GM18520 (cell line): ENCODE results near the gene SPOCK1.
"Not testable (repeated sequence)": the region's sequence is repeated elsewhere in the genome, so short reads cannot be mapped to it uniquely, and the experiment has no call there.

Experiments
- ATAC-seq: cut with Tn5 transposase; IDR thresholded peaks from one replicate; pipeline ENCODE4 v1.9.1; 2021; ENCODE audit not compliant: unreplicated experiment

SPOCK1 gene

DNA sequence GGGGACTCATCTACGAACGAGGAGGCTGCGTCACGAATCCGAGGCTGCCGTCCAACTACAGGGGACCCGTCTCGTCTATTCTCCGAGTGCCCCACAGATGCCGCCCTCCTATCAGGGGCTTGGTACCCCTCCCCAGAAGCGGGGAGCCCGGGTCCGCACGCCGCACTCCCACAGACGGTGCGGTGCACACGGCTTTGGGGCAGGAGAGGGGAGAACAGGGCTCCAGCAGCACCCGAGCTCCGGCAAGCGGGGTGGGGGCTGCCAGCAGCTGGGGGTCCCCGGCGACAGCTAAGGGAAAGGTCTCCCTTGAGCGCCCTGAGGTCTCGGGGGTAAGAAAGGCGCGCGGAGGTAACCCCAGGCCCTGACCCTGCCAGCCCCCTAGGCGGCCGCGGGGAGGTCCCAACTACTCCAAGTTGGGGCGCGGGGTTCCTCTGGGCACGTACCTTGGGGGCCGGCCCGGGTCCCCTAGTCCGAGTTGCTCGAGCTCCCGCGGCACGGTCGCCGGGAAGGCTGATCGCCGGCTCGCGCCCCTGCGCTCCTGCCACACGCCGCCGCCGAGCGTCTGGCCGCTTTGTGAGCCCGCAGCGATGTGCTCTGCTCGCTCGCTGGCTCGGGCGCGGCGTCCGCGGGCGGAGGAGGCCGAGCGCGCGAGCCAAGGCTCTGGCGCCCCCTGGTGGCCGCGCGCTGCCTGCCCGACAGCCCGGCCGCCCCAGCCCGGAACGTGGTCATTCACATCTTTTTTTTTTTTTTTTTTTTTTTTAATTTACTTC lies at the start of gene SPOCK1:
TSS of gene SPOCK1 (minus strand) at position 591 of the 770 bp plus-strand sequence.
- peak; percentile 87 for ATAC-seq

DNA sequence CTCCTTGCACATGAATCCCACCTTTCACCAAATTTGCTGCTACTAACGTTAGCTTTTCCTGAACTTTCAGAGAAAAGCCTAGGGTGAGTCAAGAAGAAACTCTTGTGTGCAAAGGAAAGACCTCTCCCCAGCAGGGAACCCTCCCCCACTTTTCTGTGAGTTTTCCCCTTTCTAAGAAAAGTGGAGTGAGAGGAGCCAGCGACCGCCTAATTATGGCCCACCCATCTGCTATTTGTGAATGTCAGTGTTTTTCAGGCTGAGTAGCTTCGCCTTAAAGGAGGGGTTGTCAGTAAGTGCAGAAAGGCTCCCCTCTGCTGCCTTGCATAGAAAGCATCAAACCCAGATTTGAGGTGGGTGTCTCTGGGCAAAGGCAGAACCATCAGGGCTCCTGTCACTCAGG lies 46.8 kb upstream of the SPOCK1 start:
- ATAC-seq = no peak

DNA sequence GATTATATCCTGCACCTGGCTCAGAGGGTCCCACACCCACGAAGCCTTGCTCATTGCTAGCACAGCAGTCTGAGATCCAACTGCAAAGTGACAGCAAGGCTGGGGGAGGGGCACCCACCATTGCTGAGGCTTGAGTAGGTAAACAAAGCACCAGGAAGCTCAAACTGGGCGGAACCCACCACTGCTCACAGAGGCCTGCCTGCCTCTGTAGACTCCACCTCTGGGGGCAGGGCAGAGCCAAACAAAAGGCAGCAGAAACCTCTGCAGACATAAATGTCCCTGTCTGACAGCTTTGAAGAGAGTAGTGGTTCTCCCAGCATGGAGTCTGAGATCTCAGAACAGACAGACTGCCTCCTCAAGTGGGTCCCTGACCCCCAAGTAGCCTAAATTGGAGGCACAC lies 36.3 kb upstream of the SPOCK1 start:
- ATAC-seq = not testable (repeated sequence)

DNA sequence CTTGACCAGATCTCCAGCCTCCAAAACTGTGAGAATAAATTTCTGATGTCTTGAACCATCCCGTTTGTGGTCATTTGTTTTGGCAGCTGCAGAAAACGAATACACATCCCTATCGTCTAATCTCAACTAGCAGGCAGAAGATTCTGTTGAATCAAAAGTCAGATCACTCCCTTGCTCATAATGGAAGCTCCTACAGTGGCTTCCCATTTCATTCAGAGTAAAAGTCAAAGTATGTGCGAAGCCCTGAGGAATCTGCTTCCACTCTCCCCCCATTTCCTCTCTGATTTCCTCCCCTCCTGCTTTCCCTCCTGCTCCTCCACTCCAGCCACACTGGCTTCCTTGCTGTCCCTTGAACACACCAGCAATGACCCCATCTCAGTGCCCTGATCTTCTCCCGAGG lies 34.8 kb upstream of the SPOCK1 start:
- ATAC-seq = no peak

DNA sequence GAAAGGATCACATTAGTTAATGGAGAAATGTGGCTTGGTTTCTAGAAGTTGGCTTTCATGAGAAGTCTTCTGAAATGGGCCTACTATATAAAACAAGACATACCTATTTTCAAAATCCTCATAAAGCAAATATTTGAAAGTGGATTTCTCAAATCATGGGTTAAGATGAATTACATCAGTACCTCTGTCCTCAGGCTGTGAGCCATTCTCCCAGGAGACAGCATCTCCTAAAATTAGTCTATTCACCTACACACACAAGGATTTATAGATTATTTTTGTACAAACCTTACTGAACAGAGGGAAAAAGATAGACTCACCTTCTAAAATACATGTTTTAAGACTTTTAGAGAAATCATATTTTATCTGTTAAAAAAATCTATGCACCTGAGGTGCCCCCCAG lies 32.1 kb upstream of the SPOCK1 start:
- ATAC-seq = no peak

DNA sequence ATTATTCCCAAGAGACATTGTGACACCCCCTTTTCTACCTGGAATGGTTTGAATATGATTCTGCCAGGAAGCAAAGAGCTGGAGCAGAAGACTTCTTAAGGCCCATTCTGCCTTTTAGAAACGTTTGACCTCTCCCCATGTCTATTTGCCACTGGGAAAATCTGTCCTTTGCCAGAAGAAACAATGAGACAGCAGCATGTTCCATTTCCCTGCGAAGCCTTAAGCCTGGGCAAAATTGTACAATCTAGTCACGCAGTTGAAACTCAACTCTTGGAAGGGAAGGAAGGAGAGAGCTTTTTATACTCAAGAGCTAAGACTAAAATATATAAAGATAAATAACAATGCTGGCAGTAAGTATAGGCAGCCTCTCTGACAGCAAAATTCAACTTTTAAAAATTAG lies 22.1 kb upstream of the SPOCK1 start:
- ATAC-seq = no peak

DNA sequence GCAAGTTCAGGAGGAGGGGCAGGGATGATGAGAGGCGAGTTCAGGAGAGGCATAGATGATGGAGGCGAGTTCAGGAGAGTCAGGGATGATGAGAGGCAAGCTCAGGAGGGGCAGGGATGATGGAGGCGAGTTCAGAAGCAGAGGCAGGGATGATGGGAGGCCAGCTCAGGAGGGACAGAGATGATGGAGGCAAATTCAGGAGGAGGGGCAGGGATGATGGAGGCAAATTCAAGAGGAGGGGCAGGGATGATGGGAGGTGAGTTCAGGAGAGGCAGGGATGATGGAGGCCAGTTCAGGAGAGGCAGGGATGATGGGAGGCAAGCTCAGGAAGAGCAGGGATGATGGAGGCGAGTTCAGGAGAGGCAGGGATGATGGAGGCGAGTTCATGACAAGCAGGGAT lies 17.8 kb upstream of the SPOCK1 start:
- ATAC-seq = no peak

DNA sequence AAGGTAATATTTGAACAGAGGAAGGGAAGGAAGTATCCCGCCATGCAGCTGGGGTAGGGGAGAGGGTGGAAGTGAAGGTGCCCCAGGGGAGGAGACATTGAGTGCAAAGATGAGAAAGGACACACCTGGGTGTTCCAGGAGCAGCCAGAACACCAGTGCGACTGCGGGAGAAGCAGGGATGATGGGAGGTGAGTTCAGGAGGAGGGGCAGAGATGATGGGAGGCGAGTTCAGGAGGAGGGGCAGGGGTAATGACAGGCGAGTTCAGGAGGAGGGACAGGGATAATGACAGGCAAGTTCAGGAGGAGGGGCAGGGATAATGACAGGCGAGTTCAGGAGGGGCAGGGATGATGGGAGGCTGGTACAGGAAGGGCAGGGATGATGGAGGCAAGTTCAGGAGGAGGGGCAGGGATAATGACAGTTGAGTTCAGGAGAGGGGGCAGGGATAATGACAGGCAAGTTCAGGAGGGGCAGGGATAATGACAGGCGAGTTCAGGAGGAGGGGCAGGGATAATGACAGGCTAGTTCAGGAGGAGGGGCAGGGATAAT lies 17.2 kb upstream of the SPOCK1 start:
- no peak for ATAC-seq

DNA sequence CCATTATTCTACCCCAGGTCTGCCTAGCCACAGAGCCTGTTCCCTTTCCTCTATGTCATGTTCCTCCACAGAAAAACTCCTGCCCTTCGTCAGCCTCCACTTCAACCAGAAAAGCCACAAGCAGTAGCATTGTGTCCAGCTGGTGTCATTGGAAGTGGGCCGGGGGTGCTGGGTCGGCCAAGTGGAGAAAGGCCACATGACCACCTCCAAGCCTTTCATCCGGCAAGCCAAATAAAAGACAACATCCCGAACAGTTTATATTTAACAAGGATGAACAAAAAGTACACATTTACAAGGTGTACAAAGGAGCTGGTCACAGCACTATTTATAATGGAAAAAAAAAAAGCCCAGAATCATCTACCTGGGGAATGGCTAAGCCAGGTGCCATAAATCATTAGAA lies 16.1 kb upstream of the SPOCK1 start:
- no peak for ATAC-seq

DNA sequence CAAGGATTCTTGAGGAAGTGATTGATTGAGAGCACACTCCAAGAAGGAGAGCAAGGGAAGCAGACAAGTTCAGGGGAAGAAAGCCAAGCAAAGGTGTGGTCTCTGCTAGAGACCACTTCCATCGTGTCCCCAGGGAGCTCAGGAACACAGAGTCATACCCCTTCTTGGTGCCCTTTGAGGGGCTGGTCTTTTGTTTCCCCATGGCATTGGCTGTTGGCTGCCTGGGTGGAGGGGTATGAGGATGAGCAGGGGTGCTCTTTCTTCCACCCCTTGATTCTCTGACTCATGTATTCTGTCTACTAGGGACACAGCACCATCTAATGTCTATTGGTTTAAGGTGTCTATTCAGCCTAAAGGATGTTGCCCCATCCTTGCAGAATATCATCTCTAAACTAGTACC lies 11.5 kb upstream of the SPOCK1 start:
- ATAC-seq = no peak

DNA sequence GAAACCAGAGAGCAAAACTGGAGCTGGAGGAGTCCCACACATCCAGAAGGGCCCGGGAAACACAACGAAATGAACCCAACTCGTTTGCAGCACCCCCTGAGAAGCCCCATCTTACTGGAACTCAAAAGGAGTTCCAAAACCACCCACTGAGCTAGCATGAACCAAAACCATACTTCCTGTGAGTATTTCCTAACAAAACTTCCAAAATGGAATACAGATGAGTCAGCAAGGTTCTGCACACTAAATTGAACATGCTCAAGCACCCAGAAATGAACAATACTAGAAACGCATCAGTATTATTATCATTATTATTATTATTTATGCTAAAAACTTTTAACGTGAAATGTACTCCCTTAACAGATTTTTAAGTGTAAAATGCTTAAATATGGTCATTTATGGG lies 8.0 kb upstream of the SPOCK1 start:
- ATAC-seq = no peak

DNA sequence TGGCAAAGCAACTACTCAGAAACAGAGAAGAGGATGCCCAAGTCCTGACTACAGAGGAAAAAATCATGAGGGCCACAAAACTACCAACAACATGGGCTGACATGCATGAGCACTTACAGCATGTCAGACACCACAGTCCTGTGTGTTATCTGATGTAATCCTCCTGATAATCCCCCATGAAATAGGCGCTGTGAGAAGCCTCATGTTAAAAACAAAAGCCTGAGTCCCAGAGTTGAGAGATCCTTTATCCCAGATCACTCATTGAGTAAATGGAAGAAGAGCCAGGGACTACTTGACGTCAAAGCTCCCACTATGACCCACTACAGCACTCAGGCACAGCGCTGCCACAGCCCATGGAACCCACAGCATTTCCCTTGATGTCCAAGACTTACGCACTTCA lies 7.2 kb upstream of the SPOCK1 start:
- ATAC-seq = no peak

DNA sequence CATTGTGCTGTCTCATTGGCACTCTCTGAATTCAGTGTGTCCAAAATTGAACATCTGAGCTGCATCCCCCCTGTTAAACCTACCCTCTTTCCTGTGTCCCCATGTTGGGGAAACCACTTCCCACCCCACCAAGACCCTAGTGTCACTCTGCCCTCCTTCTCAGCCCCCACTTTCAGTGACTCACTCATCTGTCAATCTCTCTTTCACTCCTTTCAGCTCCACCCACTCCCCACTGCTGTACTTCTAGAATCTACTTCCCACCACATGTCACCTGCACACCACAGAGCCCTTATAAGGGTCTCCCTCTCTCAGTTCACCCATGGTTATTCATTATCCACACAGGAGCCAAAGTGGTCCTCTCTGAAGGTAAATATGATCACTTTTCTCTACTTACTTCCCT lies 5.8 kb upstream of the SPOCK1 start:
- no peak for ATAC-seq

DNA sequence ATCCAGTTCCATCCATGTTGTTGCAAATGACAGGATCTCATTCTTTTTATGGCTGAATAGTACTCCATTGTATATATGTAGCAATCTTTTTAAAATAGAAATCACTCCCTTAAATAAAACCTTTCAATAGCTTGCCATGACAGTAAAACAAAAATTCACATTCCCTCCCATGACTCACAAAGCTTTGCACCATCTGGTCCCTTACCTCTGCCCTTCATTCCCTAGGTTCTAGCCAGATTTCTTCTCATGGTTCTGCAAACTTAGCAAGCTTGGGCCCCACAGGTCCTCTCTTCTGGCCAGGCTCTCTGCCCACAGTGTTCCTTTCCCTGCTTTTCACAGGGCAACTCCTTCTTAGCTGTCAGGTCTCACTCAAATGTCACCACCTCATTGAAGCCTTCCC lies 4.3 kb upstream of the SPOCK1 start:
- ATAC-seq = no peak

DNA sequence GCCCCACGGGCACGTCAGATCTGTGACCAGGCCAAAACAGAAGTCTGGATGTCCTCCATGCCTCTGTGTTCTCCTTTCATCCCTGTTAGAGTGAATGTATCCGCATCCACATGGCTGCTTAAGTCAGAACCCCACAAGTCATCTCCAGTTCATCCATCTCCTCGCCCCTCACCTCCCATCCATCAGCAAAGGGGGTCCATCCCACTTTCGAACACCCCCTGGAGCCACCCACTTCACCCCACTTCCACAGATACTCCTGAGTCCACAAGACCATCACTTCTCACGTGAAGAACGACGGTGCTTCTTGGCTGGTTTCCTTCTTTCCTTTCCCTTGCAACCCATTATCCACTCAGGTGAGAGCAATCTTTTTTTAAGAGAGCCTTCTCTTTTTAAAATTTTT lies 3.5 kb upstream of the SPOCK1 start:
- no peak for ATAC-seq

DNA sequence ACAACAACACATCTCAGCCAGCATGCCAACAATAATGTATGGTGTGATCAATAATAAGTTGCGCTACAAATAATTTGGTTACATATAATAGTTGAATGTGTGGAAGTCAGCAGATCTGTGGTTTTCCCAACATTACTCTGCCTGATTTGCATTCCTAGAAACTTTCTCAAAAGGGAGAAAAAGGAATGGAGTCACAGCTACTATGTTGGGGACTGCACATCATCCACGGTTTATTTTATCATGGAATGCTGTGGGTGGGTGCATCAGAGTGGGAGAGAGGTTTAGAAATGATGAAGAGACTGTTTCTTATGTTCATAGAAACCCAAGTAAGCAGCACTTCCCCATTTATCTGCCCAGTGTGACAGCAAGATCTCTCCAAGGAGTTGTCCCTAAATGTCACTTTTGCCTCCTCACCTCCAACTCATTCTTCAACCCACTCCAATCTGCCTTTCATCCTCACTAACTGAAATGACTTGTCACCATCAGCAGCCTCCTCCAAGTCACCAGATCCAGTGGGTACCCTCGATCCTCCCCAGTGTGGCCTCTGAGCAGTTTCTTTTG lies 2.8 kb upstream of the SPOCK1 start:
- no peak for ATAC-seq

DNA sequence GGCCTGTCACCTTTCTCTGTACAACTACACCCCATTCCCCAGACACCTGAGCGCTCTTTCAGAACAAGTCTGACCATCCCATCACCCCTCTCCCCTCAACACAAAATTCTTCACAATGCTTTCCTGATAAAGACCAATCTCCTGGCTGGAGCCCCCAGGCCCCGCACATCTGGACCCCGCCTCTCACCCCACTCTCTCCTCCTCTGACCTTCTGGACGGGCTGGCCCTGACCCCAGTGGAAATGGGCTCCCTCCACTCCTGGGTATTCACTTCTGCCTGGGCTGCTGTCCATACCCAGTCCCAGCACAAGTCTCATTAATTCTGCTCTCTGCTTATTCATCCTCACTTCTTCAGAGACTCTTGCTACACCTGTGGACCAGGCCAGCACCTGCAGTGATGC lies 2.1 kb upstream of the SPOCK1 start:
- ATAC-seq = no peak

DNA sequence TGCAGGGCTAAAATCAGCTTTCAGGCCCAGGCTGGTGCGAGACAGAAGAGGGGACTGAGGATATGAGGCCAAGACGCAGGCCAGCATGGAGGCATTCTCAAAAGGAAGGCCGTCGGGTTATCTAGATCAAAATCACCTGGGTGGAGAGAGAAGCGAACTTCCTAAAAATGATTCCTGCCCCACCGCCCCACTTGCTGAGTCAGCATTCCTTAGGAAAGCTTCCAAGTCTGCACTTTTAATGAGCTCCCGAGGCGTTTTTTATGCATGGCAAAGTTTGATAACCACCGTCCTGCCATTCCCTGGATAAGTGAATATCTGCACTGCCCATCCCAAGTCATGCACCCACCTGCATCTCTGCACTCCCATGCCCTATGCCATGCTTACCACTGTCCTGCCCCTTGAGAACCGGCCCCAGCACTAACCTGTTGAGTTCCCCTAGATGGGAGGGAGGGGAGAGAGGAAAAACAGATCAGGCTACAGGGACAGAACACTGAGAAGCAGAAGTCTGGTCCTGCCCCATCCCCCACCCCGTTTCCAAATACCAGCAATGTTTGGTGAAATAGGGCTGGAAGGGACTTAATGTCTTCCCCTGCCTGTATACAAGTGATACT lies 1.6 kb upstream of the SPOCK1 start:
- no peak for ATAC-seq

DNA sequence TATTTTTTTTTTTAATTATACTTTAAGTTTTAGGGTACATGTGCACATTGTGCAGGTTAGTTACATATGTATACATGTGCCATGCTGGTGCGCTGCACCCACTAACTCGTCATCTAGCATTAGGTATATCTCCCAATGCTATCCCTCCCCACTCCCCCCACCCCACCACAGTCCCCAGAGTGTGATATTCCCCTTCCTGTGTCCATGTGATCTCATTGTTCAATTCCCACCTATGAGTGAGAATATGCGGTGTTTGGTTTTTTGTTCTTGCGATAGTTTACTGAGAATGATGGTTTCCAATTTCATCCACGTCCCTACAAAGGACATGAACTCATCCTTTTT lies 351 bp upstream of the SPOCK1 start:
- ATAC-seq = not testable (repeated sequence)

DNA sequence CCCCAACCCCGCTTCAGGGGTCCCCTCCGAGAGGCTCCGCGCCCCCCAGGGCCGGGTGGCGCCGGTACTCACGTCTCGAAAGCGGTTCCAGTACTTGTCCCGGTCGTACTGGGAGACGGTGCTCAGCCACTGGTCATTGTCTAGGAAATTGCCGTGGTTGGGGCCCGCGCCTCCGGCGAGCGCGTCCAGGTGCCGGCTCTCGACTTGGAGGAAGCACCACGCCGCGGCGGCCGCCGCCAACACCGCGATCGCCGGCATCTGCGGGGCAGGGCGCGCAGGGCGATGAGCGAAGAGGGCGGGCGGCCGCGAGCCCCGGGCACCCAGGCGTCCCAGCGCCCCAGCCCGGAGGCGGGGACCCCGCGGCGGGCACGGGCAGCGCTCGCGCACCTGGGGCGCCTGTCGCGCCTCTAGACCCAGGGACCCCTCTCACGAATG lies 808 bp downstream of the SPOCK1 start:
- no peak for ATAC-seq

DNA sequence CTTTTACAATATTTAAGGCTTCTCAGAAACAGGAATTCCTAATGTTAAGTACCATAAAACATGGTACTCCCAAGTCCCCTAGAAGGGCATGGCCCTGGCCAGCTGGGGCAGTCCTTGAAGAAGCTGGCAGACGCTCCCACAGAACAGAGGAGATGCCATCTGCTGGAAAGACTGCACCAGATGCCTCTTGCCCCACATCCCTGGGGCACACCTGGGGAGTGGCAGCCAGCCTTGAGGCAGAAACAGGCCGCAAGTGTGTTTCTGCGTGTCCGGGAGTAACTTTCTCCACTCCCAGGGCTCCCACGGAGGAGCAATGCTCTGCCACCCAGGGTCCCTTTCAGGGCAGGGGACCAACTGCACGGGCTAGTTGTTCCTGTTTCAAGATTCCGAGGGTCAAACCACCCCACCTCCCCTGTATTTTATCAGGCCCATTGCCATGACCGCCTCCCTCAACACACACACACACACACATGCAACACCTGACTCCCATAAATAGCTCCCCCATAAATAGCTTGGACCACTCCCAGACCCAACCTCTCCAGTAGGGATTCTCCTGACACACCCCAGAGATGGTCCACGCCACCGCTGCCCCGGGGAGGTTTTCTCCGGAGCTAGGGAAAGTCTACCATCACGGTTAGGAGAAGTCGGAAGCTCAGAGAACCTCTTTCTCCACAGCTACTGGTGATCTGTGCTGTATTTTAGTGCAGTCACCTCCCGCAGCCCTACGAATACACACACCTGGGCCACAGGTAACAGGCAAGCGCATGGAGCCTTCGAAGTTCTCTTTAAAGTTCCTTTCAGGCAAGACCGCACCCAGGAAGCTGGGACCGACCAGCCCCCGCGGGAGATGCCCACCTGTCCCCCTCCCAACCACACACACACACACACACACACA lies 1.5 kb downstream of the SPOCK1 start:
- no peak for ATAC-seq
